SK-N-SH (cell line): ENCODE data around the gene MANEAL. TPM values are rescaled to one million over a fixed set of nuclear protein-coding genes. Genes with fewer than 3 reads are reported as not detected.
A peak's percentile ranks its signal among the peaks of the same experiment; 100 is the strongest.

Source experiments
- CTCF ChIA-PET: fragments of 300-600, 350-600 bp; formaldehyde crosslinking; extraction: SDS; loops from one replicate; lab custom pipeline; 2021; lab: Yijun Ruan, JAX
- POLR2A ChIA-PET: fragments of 350-600 bp; sonication (Branson Sonifier 250); formaldehyde crosslinking; extraction: SDS; loops from one replicate; lab custom pipeline; 2020; ENCODE audit warnings: antibody characterized with exemption, inconsistent platforms; lab: Yijun Ruan, JAX
- DNase-seq: peaks from one replicate; pipeline ENCODE4 v3.0.0; 2012
- H2AFZ ChIP-seq: fragments of 200-600 bp; sonication (generic); 2 replicates; pipeline ENCODE4 v1.8.1; 2016; ENCODE audit warnings: antibody characterized with exemption, mild to moderate bottlenecking, low read depth
- H3F3A ChIP-seq: fragments of 200-600 bp; sonication (generic); replicated peaks from 2 replicates; pipeline ENCODE3; 2016; ENCODE audit warnings: antibody characterized with exemption, mild to moderate bottlenecking; ENCODE audit not compliant: insufficient read depth
- H3K27ac ChIP-seq, 2 experiments: fragments of 200-500 bp in 1 of 2; fragments of 200-600 bp in 1 of 2; sonication (Bioruptor generic) in 1 of 2; sonication (generic), shearing (Covaris generic) in 1 of 2; 2 replicates each; pipeline versions ENCODE4 v1.5.1 to v1.6.1; 2014 to 2016; ENCODE audit warnings: low read depth in 2 of 2, inconsistent platforms in 1 of 2, low read length in 1 of 2, mild to moderate bottlenecking in 1 of 2, mixed read lengths in 1 of 2
- H3K27me3 ChIP-seq: fragments of 200-600 bp; sonication (generic), shearing (Covaris generic); 2 replicates; pipeline ENCODE4 v1.6.1; 2016; ENCODE audit warnings: mixed run types; ENCODE audit not compliant: insufficient read depth
- H3K36me3 ChIP-seq, 2 experiments: fragments of 200-500 bp in 1 of 2; fragments of 200-600 bp in 1 of 2; sonication (Bioruptor generic) in 1 of 2; sonication (generic) in 1 of 2; replicated peaks in 1 of 2; 2 replicates each; pipeline versions ENCODE3 to v1.5.1; 2014 to 2016; ENCODE audit warnings: low read length in 1 of 2, mild to moderate bottlenecking in 1 of 2; ENCODE audit not compliant: insufficient read depth in 2 of 2, control insufficient read depth in 1 of 2
- H3K4me1 ChIP-seq, 2 experiments: fragments of 200-500 bp in 1 of 2; fragments of 200-600 bp in 1 of 2; sonication (Bioruptor generic) in 1 of 2; sonication (generic), shearing (Covaris generic) in 1 of 2; 2 replicates each; pipeline versions ENCODE4 v1.5.1 to v1.6.1; 2014 to 2016; ENCODE audit warnings: low read depth in 1 of 2, low read length in 1 of 2, mixed run types in 1 of 2; ENCODE audit not compliant: insufficient read depth in 2 of 2, control insufficient read depth in 1 of 2
- H3K4me2 ChIP-seq: fragments of 200-600 bp; sonication (generic), shearing (Covaris generic); 2 replicates; pipeline ENCODE4 v1.6.1; 2017; ENCODE audit warnings: mixed run types
- H3K4me3 ChIP-seq, 2 experiments: fragments of 200-500 bp in 1 of 2; fragments of 200-600 bp in 1 of 2; sonication (Bioruptor generic) in 1 of 2; sonication (generic), shearing (Covaris generic) in 1 of 2; 2 replicates each; pipeline versions ENCODE4 v1.5.1 to v1.8.1; 2014 to 2016; ENCODE audit warnings: low read depth in 2 of 2, inconsistent platforms in 1 of 2, low read length in 1 of 2, mild to moderate bottlenecking in 1 of 2, mixed read lengths in 1 of 2, moderate library complexity in 1 of 2
- H3K79me2 ChIP-seq: fragments of 200-600 bp; sonication (generic); 2 replicates; pipeline ENCODE4 v1.8.1; 2017; ENCODE audit warnings: mild to moderate bottlenecking; ENCODE audit not compliant: insufficient read depth
- H3K9ac ChIP-seq: fragments of 200-600 bp; sonication (generic); 2 replicates; pipeline ENCODE4 v1.6.1; 2017; ENCODE audit warnings: mixed run types
- H3K9me2 ChIP-seq: fragments of 200-600 bp; sonication (generic); 2 replicates; pipeline ENCODE4 v1.6.1; 2017; ENCODE audit warnings: mixed run types
- H3K9me3 ChIP-seq: fragments of 200-600 bp; sonication (generic); 2 replicates; pipeline ENCODE4 v1.6.1; 2017; ENCODE audit warnings: mixed run types, mild to moderate bottlenecking, moderate library complexity
- H4K20me1 ChIP-seq: fragments of 200-600 bp; sonication (generic); 2 replicates; pipeline ENCODE4 v1.6.1; 2017; ENCODE audit warnings: mild to moderate bottlenecking, mixed run types; ENCODE audit not compliant: insufficient read depth
- CTCF ChIP-seq: fragments of 200-600 bp; sonication (generic); IDR thresholded peaks from 2 replicates; pipeline ENCODE4 v1.6.1; 2017; ENCODE audit warnings: antibody characterized with exemption, mild to moderate bottlenecking, moderate library complexity
- ELF1 ChIP-seq: IDR thresholded peaks from 2 replicates; pipeline ENCODE4 v1.4.0; 2012
- EZH2phosphoT487 ChIP-seq: fragments of 200-600 bp; sonication (generic); IDR thresholded peaks from 2 replicates; pipeline ENCODE4 v1.6.1; 2017; ENCODE audit warnings: low read depth, mixed run types, mild to moderate bottlenecking, antibody characterized with exemption, moderate library complexity, borderline replicate concordance
- JUND ChIP-seq: IDR thresholded peaks from 2 replicates; pipeline ENCODE4 v1.4.0; 2012
- MXI1 ChIP-seq: IDR thresholded peaks from 2 replicates; pipeline ENCODE4 v1.6.1; 2012; ENCODE audit warnings: mild to moderate bottlenecking, low read depth, low read length, improper control_type of control experiment
- NFIC ChIP-seq: IDR thresholded peaks from 2 replicates; pipeline ENCODE4 v1.4.0; 2012; ENCODE audit warnings: borderline replicate concordance
- NRF1 ChIP-seq: IDR thresholded peaks from 2 replicates; pipeline ENCODE4 v1.6.1; 2012; ENCODE audit warnings: low read depth, mild to moderate bottlenecking, low read length
- POLR2AphosphoS5 ChIP-seq: IDR thresholded peaks from 2 replicates; pipeline ENCODE4 v1.6.1; 2012; ENCODE audit warnings: low read depth, low read length
- RAD21 ChIP-seq: IDR thresholded peaks from 2 replicates; pipeline ENCODE4 v1.6.1; 2012; ENCODE audit warnings: mild to moderate bottlenecking, low read length
- RFX5 ChIP-seq: IDR thresholded peaks from 2 replicates; pipeline ENCODE4 v1.6.1; 2012; ENCODE audit warnings: mild to moderate bottlenecking, improper control_type of control experiment, low read length
- TCF12 ChIP-seq: IDR thresholded peaks from 2 replicates; pipeline ENCODE4 v1.4.0; 2012
- USF1 ChIP-seq: IDR thresholded peaks from 2 replicates; pipeline ENCODE4 v1.4.0; 2012; ENCODE audit warnings: low read depth, borderline replicate concordance
- whole genome bisulfite sequencing: methylation state at CpG from one replicate; pipeline ENCODE4 v1.1.6; 2017; ENCODE audit warnings: low lambda C conversion rate; 5-methylcytosine and 5-hydroxymethylcytosine counted together
- polyA plus RNA-seq, 3 experiments: library from polyadenylated mRNA; depleted of rRNA; stranded (reverse); fragments of >200 nt; gene quantifications; 2 replicates each; pipeline ENCODE4 v1.2.3, GENCODE V29; 2012
- TF ChIP-seq, protein P1 (sequence below): fragments of 150-350 bp; IDR thresholded peaks from 2 replicates; pipeline ENCODE4 v1.6.1; 2016; ENCODE audit warnings: mild to moderate bottlenecking, low read depth, low read length

Gene MANEAL
- polyA plus RNA-seq, 1 of the 3 experiments (the other 2 are of a cell fraction) = 2.7 TPM

- H3K9ac ChIP-seq = no peak overlapping the region
- H3K36me3 ChIP-seq = no peaks in the 10 kb centered on the region
- H4K20me1 ChIP-seq = no peaks in the 10 kb centered on the region
- H3K27me3 ChIP-seq = no peaks in the 10 kb centered on the region; the same call in 1 of the 2 replicates
- no peak overlapping the region for H3K4me3 ChIP-seq
- 48% methylated on average over 14 of the region's 17 CpGs for WGBS
- no peak overlapping the region for H2AFZ ChIP-seq
- H3F3A ChIP-seq = no peaks in the 10 kb centered on the region
- no peak for DNase-seq
- H3K9me3 ChIP-seq = no peaks in the 10 kb centered on the region
- no peaks in the 10 kb centered on the region for H3K79me2 ChIP-seq
- no peaks in the 10 kb centered on the region for H3K4me1 ChIP-seq
- CTCF ChIA-PET = interaction anchor here (0.9 kb wide), 1 partner anchor 29 kb away, joined by 3 read pairs; no protein-coding TSS in a partner anchor
- H3K27ac ChIP-seq = no peak overlapping the region
- no peak for TF ChIP-seq NFIC
- TF ChIP-seq TCF12 = no peak
- no peak for TF ChIP-seq USF1
- TF ChIP-seq ELF1 = no peak
- TF ChIP-seq RAD21 = no peak
- TF ChIP-seq CTCF = no peak
- TF ChIP-seq, protein P1, sequence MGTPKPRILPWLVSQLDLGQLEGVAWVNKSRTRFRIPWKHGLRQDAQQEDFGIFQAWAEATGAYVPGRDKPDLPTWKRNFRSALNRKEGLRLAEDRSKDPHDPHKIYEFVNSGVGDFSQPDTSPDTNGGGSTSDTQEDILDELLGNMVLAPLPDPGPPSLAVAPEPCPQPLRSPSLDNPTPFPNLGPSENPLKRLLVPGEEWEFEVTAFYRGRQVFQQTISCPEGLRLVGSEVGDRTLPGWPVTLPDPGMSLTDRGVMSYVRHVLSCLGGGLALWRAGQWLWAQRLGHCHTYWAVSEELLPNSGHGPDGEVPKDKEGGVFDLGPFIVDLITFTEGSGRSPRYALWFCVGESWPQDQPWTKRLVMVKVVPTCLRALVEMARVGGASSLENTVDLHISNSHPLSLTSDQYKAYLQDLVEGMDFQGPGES = no peak
- no peak for TF ChIP-seq RFX5
- TF ChIP-seq MXI1 = no peak
- no peak for TF ChIP-seq NRF1
- POLR2A ChIA-PET = no interaction called here
- no peak overlapping the region for H3K4me2 ChIP-seq
- H3K9me2 ChIP-seq = no peaks in the 10 kb centered on the region
Observed at GRCh38 chr1:37782491-37782890, 11.2 kb upstream of the MANEAL start.

DNA sequence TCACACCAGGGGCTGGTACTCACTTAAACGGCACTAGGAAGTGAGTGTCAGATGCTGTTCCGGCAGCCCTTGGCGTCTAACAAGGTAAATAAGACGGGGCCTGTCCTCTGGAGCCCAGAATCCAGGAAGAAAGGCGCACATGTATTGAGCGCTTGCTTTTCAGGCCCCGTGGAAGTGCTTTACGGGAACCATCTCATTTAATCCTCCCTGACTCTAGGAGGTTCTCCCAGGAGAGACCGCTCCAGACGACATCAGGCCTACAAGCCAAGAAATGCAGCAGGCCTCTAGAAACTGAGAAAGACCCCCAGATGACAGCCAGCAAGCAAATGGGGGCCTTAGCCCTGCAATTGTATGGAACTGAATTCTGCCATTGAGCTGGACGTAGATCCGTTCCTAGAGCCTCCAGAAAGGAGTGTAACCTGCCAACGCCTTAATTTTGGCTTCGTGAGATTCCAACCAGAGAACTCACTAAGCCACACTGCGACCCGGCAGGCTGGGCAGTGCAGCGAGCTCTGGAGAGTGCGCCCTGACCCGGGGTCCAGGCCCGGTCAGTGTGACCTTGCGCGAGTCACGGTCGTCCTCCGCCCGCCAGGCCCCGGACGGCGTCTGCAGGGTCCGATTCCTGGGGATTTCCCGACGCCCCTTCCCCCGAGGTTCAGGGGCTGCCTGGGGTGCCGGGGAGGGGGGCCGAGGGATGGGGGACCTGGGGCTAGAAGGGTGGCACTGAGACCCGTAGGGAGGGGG is 532 bp upstream of the MANEAL start:
- peaks cover 21% of the 10 kb centered on the region; the same call in 1 of the 2 replicates for H3K27me3 ChIP-seq
- H3K4me1 ChIP-seq = peaks cover 0 to 14% of the 10 kb centered on the region in 2 experiments; a peak in 1 of 4 replicates
- DNase-seq = no peak
- H3K9ac ChIP-seq = no peak overlapping the region
- H3K79me2 ChIP-seq = no peaks in the 10 kb centered on the region
- CTCF ChIA-PET = interaction anchor here (1.6 to 1.8 kb wide), 2 partner anchors 19 to 27 kb away, joined by 5 to 6 read pairs; partner anchors contain the start of gene EPHA10
- H3F3A ChIP-seq = no peaks in the 10 kb centered on the region
- no peaks in the 10 kb centered on the region for H3K9me2 ChIP-seq
- H3K4me3 ChIP-seq = peak overlapping the region in 1 of 2 experiments; percentile 53; a peak in 1 of 4 replicates
- H4K20me1 ChIP-seq = no peaks in the 10 kb centered on the region
- TF ChIP-seq JUND (no peak), POLR2AphosphoS5 (no peak), EZH2phosphoT487 (no peak)
- POLR2A ChIA-PET = no interaction called here
- no peaks in the 10 kb centered on the region for H3K9me3 ChIP-seq
- H2AFZ ChIP-seq = no peak overlapping the region
- H3K36me3 ChIP-seq = no peaks in the 10 kb centered on the region
- H3K4me2 ChIP-seq = no peak overlapping the region
- WGBS = 47% methylated on average over 11 of the region's 36 CpGs
- H3K27ac ChIP-seq = peak overlapping the region in 1 of 2 experiments; percentile 54; a peak in 1 of 4 replicates
